ENCODE data around the gene COL4A3. TPM values are rescaled to one million over a fixed set of nuclear protein-coding genes. Genes with fewer than 3 reads are reported as not detected.
A peak's percentile ranks its signal among the peaks of the same experiment; 100 is the strongest.

The COL4A3 gene
- total RNA-seq, 1 donor from 2014 or later, result 1.1 TPM

- no peak for TF ChIP-seq CTCF (conservative IDR thresholded peaks at IDR 0.05; ENCODE audit: low read depth, low read length)
- no peak overlapping the region for H3K4me3 ChIP-seq (ENCODE audit: low read depth, low read length)
- no peak for DNase-seq (ENCODE audit: low read depth)
These were observed 13.3 kb downstream of the COL4A3 start for GRCh38 chr2:227177592-227178336.

- DNase-seq (ENCODE audit: low read depth), result no peak
- H3K4me3 ChIP-seq (ENCODE audit: low read depth, low read length), result peak overlapping the region; percentile 34
- no peak for TF ChIP-seq CTCF (conservative IDR thresholded peaks at IDR 0.05; ENCODE audit: low read depth, low read length)
These were observed 15.7 kb downstream of the COL4A3 start for GRCh38 chr2:227179988-227180685.

- H3K4me3 ChIP-seq (ENCODE audit: low read depth, low read length), result no peak overlapping the region
These were observed 16.3 kb downstream of the COL4A3 start for GRCh38 chr2:227180770-227181169.

GRCh38 chr2:227182765-227183164 lies 18.3 kb downstream of the COL4A3 start:
- TF ChIP-seq CTCF (conservative IDR thresholded peaks at IDR 0.05; ENCODE audit: low read depth, low read length), result no peak
- no peak for DNase-seq (ENCODE audit: low read depth)
- H3K4me3 ChIP-seq (ENCODE audit: low read depth, low read length), result no peak overlapping the region

More at GRCh38 chr2:227180770-227181169, 16.3 kb downstream of the COL4A3 start:
- no peak for TF ChIP-seq CTCF (conservative IDR thresholded peaks at IDR 0.05; ENCODE audit: low read depth, low read length)
- no peak for DNase-seq (ENCODE audit: low read depth)

GRCh38 chr2:227183657-227184367 lies 19.4 kb downstream of the COL4A3 start:
- peak; percentile 91 for DNase-seq (ENCODE audit: low read depth)
- H3K4me3 ChIP-seq (ENCODE audit: low read depth, low read length), result no peak overlapping the region
- TF ChIP-seq CTCF (conservative IDR thresholded peaks at IDR 0.05; ENCODE audit: low read depth, low read length), result no peak

- TF ChIP-seq CTCF (conservative IDR thresholded peaks at IDR 0.05; ENCODE audit: low read depth, low read length), result no peak
- no peak for DNase-seq (ENCODE audit: low read depth)
- no peak overlapping the region for H3K4me3 ChIP-seq (ENCODE audit: low read depth, low read length)
These were observed 21.3 kb downstream of the COL4A3 start for GRCh38 chr2:227185615-227186232.

Measured in epithelial cell of proximal tubule (primary cell).